Ascending aorta (tissue), 2 donors: Measurements from ENCODE around the gene DDX10. TPM values are rescaled to one million over a fixed set of nuclear protein-coding genes. Genes with fewer than 3 reads are reported as not detected.

Experiments used
- DNase-seq, 2 donors: peaks; one replicate each; pipeline ENCODE4 v3.0.0-alpha.2; 2019; ENCODE audit warnings: low spot score in 2 of 2
- H3K27ac ChIP-seq, 2 donors: fragments of 200-600 bp; sonication (generic); one replicate each; pipeline ENCODE4 v1.5.1; 2016 to 2017; ENCODE audit warnings: mild to moderate bottlenecking in 1 of 2
- H3K27me3 ChIP-seq: fragments of 200-600 bp; sonication (generic); one replicate; pipeline ENCODE4 v1.5.1; 2017
- H3K36me3 ChIP-seq, 2 donors: fragments of 200-600 bp; sonication (generic); one replicate each; pipeline ENCODE4 v1.5.1; 2016
- H3K4me1 ChIP-seq, 2 donors: fragments of 200-600 bp; sonication (generic); one replicate each; pipeline ENCODE4 v1.5.1; 2016 to 2017; ENCODE audit warnings: mild to moderate bottlenecking in 1 of 2
- H3K4me3 ChIP-seq, 2 donors: fragments of 200-600 bp; sonication (generic); one replicate each; pipeline ENCODE4 v1.5.1; 2016 to 2017; ENCODE audit warnings: mild to moderate bottlenecking in 1 of 2
- H3K9me3 ChIP-seq, 2 donors: fragments of 200-600 bp; sonication (generic); one replicate each; pipeline ENCODE4 v1.5.1; 2016
- intact Hi-C: fragments of 100-400 bp; cut with DNase I; formaldehyde crosslinking; loops from one replicate; pipeline ENCODE4 v1.15.1; 2023
- total RNA-seq: library from RNA; depleted of rRNA; stranded (reverse); fragments of >200 nt; gene quantifications from one replicate; pipeline ENCODE4 v1.1.0, GENCODE V29; 2016
- TF ChIP-seq, protein P1 (sequence below), 3 experiments: fragments of 200-600 bp in 2 of 3; fragments of 450-650 bp in 1 of 3; sonication (generic) in 2 of 3; IDR thresholded peaks; one replicate each; pipeline ENCODE4 v1.5.1; 2016 to 2019; ENCODE audit warnings: antibody characterized with exemption in 3 of 3, mild to moderate bottlenecking in 1 of 3, moderate library complexity in 1 of 3

Gene DDX10
- total RNA-seq, 1 donor from 2014 or later = 21.9 TPM

DNA sequence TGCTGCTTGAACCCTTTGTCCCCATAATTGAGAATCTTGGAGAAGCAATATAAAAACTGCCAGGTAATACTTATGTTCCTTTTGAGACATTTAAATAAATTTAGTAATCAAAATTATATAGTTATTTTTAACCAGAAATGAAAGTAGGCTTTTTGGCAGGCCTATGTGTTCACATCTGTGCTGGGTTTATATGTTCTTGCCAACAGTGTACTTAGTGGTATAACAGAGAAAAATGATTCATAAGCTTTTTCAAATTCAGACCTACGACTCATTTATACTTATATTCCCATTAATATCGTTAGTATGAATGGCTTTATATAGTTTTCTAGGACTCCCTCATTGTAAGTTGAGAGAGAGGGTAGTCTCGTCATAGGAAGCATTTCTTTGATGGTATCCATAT lies 79.0 kb downstream of the DDX10 start:
- no peaks in the 10 kb centered on the region for H3K9me3 ChIP-seq
- TF ChIP-seq, protein P1, sequence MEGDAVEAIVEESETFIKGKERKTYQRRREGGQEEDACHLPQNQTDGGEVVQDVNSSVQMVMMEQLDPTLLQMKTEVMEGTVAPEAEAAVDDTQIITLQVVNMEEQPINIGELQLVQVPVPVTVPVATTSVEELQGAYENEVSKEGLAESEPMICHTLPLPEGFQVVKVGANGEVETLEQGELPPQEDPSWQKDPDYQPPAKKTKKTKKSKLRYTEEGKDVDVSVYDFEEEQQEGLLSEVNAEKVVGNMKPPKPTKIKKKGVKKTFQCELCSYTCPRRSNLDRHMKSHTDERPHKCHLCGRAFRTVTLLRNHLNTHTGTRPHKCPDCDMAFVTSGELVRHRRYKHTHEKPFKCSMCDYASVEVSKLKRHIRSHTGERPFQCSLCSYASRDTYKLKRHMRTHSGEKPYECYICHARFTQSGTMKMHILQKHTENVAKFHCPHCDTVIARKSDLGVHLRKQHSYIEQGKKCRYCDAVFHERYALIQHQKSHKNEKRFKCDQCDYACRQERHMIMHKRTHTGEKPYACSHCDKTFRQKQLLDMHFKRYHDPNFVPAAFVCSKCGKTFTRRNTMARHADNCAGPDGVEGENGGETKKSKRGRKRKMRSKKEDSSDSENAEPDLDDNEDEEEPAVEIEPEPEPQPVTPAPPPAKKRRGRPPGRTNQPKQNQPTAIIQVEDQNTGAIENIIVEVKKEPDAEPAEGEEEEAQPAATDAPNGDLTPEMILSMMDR (IDR thresholded peaks at IDR 0.05) = no peak
- no peak for DNase-seq
- intact Hi-C loops = no loop called here
- H3K27me3 ChIP-seq = no peaks in the 10 kb centered on the region
- no peaks in the 10 kb centered on the region for H3K36me3 ChIP-seq
- H3K4me3 ChIP-seq = no peak overlapping the region
- H3K4me1 ChIP-seq = no peaks in the 10 kb centered on the region
- H3K27ac ChIP-seq = no peak overlapping the region

DNA sequence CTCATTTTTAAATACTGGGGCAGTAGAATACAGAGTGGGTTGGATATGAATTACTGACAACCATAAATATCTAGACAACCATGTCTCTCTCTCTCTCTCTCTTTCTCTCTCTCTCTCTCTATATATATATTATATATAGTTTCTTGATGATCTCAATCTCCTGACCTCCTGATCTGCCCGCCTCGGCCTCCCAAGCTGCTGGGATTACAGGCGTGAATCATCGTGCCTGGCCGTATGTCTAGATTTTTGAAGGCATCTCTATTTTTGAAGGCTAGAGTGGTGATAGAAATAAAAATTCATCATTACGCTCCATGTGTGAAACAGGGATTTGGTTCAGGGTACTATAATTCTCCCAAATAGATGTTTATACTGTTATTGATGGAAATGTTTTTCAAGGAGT lies 84.1 kb downstream of the DDX10 start:
- H3K4me3 ChIP-seq = no peak overlapping the region
- H3K27me3 ChIP-seq = no peaks in the 10 kb centered on the region
- intact Hi-C loops = no loop called here
- H3K27ac ChIP-seq = no peak overlapping the region
- H3K9me3 ChIP-seq = no peaks in the 10 kb centered on the region
- DNase-seq = no peak
- no peaks in the 10 kb centered on the region for H3K4me1 ChIP-seq
- TF ChIP-seq, protein P1 (IDR thresholded peaks at IDR 0.05) = no peak
- no peaks in the 10 kb centered on the region for H3K36me3 ChIP-seq

DNA sequence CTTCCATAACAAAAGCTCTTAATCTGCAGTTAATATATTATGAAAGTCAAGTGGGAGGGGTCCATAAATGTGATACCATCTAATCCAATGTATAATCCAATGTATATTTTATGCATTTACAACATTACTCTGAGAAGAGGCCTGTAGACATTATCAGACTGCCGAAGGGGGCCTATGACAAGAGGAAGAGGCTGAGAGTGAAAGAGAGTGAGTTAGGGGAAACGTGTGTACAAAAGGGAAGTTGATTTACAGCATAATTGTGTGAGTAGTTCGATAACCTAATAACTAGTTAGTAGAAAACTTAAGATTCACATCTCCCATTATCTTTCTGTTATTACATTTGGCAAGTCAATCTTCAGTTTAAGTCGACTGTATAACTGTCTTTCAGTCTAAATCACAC lies 86.6 kb downstream of the DDX10 start:
- no peaks in the 10 kb centered on the region for H3K9me3 ChIP-seq
- no peak overlapping the region for H3K4me3 ChIP-seq
- no peak for DNase-seq
- no peak overlapping the region for H3K27ac ChIP-seq
- peaks cover 0 to 6% of the 10 kb centered on the region in 2 donors for H3K4me1 ChIP-seq
- no peaks in the 10 kb centered on the region for H3K27me3 ChIP-seq
- intact Hi-C loops = no loop called here
- TF ChIP-seq, protein P1 (IDR thresholded peaks at IDR 0.05) = no peak
- H3K36me3 ChIP-seq = no peaks in the 10 kb centered on the region

DNA sequence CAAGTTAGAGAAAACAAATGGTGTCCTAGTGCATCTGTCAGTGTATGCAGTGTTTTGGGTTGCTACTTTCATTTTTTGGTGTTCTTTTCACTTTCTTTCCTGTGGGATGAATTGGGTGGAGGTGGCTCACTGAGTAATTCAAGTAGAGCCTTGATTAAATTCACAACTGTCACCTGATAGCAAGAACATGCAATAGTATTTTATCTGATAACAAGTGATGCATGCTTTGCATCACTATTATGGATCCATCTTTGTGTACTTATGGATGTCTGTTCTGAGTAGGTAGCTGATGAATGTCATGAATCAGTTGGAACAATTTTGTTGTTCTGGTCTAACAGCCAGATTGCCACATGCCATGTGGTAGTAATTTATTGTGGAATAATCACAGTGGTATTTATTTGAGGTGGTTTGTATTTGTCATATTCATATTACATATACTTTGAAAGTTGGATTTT lies 87.5 kb downstream of the DDX10 start:
- Histone ChIP-seq H3K4me1 (peaks cover 0 to 6% of the 10 kb centered on the region in 2 donors), H3K4me3 (no peak overlapping the region), H3K27me3 (no peaks in the 10 kb centered on the region), H3K9me3 (no peaks in the 10 kb centered on the region), H3K36me3 (no peaks in the 10 kb centered on the region), H3K27ac (no peak overlapping the region)
- TF ChIP-seq, protein P1 (IDR thresholded peaks at IDR 0.05) = no peak
- intact Hi-C loops = no loop called here
- no peak for DNase-seq

DNA sequence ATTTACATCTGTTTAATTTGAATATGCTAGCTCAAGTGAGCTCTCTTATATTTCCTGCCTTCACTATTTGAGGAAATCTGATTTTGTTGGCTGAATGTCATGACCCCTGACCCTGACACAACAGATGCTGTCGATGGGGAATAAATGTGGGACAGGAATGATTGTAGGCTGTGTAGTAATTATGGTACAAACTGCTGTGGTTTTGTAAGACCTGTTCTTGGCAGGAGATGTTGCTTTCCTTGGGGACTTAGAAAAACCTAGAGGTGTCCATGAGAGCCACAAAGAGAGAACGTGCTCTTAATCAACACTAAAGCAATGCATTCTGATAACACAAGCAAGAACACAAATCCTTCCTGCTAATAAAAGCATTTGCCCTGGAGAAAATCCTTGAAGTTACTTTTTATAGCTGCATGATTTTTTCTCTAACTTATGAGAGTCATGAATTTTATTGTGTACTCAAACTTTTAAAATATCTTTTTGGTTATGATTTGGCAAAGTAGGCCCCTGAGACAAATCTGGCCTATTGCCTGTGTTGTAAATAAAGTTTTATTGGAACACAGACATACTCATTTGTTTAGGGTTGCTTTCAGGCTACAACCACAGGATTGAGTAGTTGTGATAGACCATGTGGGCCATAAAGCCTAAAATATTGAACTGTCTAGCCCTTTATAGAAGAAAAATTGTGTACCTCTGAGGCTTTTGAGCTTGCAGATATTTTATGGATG lies 90.2 kb downstream of the DDX10 start:
- intact Hi-C loops = no loop called here
- DNase-seq = no peak
- H3K27me3 ChIP-seq = no peaks in the 10 kb centered on the region
- no peaks in the 10 kb centered on the region for H3K36me3 ChIP-seq
- peaks cover 0 to 6% of the 10 kb centered on the region in 2 donors for H3K4me1 ChIP-seq
- peak overlapping the region; percentile 51 to 61 for H3K27ac ChIP-seq
- H3K4me3 ChIP-seq = no peak overlapping the region
- no peaks in the 10 kb centered on the region for H3K9me3 ChIP-seq
- TF ChIP-seq, protein P1 (IDR thresholded peaks at IDR 0.05) = no peak
